ENCODE results near the gene SNAPC2. TPM values are rescaled to one million over a fixed set of nuclear protein-coding genes. Genes with fewer than 3 reads are reported as not detected.
A peak's percentile ranks its signal among the peaks of the same experiment; 100 is the strongest.
"Not testable (repeated sequence)": the region's sequence is repeated elsewhere in the genome, so short reads cannot be mapped to it uniquely, and the experiment has no call there.

SNAPC2 gene
- total RNA-seq, 4 donors from 2014 or later = 29.5 to 37.7 (median 33.4) TPM

- H3K27me3 ChIP-seq = peaks cover 50% of the 10 kb centered on the region
- H3K9me3 ChIP-seq = no peaks in the 10 kb centered on the region
- H3K4me1 ChIP-seq = peaks cover 0 to 63% (median 43%) of the 10 kb centered on the region in 3 donors
- peak overlapping the region; percentile 3 to 53 for H3K4me3 ChIP-seq
- ATAC-seq = no peak
- H3K27ac ChIP-seq = peak overlapping the region in 3 of 4 donors; percentile 85 to 97 (median 94)
- WGBS, 2 donors (ENCODE audit: low coverage in 1 of 2) = 20% methylated on average over 1 of the region's 71 CpGs; no CpG with 5 or more reads in 1 of the 2 donors
- peaks cover 0 to 25% of the 10 kb centered on the region in 2 donors for H3K36me3 ChIP-seq
- peak in 1 of 2 donors; percentile 40 for TF ChIP-seq POLR2A (IDR thresholded peaks at IDR 0.05)
- peak in 3 of 4 experiments; percentile 65 to 82 (median 65) for TF ChIP-seq CTCF (IDR thresholded peaks at IDR 0.05)
- no peak for TF ChIP-seq POLR2AphosphoS5 (IDR thresholded peaks at IDR 0.05)
These were observed 2.7 kb upstream of the SNAPC2 start for GRCh38 chr19:7917267-7918061.

GRCh38 chr19:7918062-7918614 is 2.0 kb upstream of the SNAPC2 start:
- WGBS, 2 donors (ENCODE audit: low coverage in 1 of 2) = 32 to 40% methylated on average over 5 to 18 of the region's 29 CpGs
- Histone ChIP-seq H3K27me3 (peaks cover 50% of the 10 kb centered on the region), H3K36me3 (peaks cover 0 to 25% of the 10 kb centered on the region in 2 donors), H3K4me3 (peak overlapping the region in 1 of 2 donors; percentile 53), H3K4me1 (peaks cover 0 to 70% (median 45%) of the 10 kb centered on the region in 3 donors), H3K27ac (peak overlapping the region in 3 of 4 donors; percentile 94 to 97 (median 94))
- not testable (repeated sequence) for ATAC-seq, H3K9me3 ChIP-seq

- Histone ChIP-seq H3K4me3 (peak overlapping the region in 1 of 2 donors; percentile 64), H3K9me3 (no peaks in the 10 kb centered on the region), H3K27me3 (peaks cover 50% of the 10 kb centered on the region), H3K27ac (peak overlapping the region in 3 of 4 donors; percentile 94 to 97 (median 94)), H3K4me1 (peaks cover 0 to 77% (median 45%) of the 10 kb centered on the region in 3 donors), H3K36me3 (peaks cover 0 to 20% of the 10 kb centered on the region in 2 donors)
- TF ChIP-seq EP300 (IDR thresholded peaks at IDR 0.05) = no peak
- no peak for TF ChIP-seq POLR2AphosphoS5 (IDR thresholded peaks at IDR 0.05)
- no peak for TF ChIP-seq CTCF (IDR thresholded peaks at IDR 0.05)
- no peak for TF ChIP-seq POLR2A (IDR thresholded peaks at IDR 0.05)
- 57 to 61% methylated on average over 2 to 8 of the region's 42 CpGs for WGBS, 2 donors (ENCODE audit: low coverage in 1 of 2)
- no peak for ATAC-seq
These were observed 1.3 kb upstream of the SNAPC2 start for GRCh38 chr19:7918615-7919421.

GRCh38 chr19:7920519-7921301 is 572 bp downstream of the SNAPC2 start:
- Histone ChIP-seq H3K36me3 (peaks cover 0 to 19% of the 10 kb centered on the region in 2 donors), H3K4me3 (peak overlapping the region; percentile 57 to 64), H3K27me3 (peaks cover 33% of the 10 kb centered on the region), H3K27ac (peak overlapping the region; percentile 66 to 97 (median 94)), H3K4me1 (peaks cover 0 to 93% (median 58%) of the 10 kb centered on the region in 3 donors), H3K9me3 (no peaks in the 10 kb centered on the region)
- peak; percentile 74 for TF ChIP-seq POLR2AphosphoS5 (IDR thresholded peaks at IDR 0.05)
- no peak for TF ChIP-seq EP300 (IDR thresholded peaks at IDR 0.05)
- TF ChIP-seq POLR2A (IDR thresholded peaks at IDR 0.05) = peak; percentile 28 to 59
- ATAC-seq = peak; percentile 77
- WGBS, 2 donors (ENCODE audit: low coverage in 1 of 2) = 0% methylated on average over 16 to 19 of the region's 62 CpGs

- ATAC-seq = no peak
- 33% methylated on average over 3 of the region's 17 CpGs; no CpG with 5 or more reads in 1 of the 2 donors for WGBS, 2 donors (ENCODE audit: low coverage in 1 of 2)
- peaks cover 0 to 90% (median 55%) of the 10 kb centered on the region in 3 donors for H3K4me1 ChIP-seq
These were observed 1.3 kb downstream of the SNAPC2 start for GRCh38 chr19:7921302-7921966.

More at GRCh38 chr19:7921302-7921966, 1.3 kb downstream of the SNAPC2 start:
- no peak for TF ChIP-seq CTCF (IDR thresholded peaks at IDR 0.05)
- TF ChIP-seq POLR2A (IDR thresholded peaks at IDR 0.05) = no peak
- TF ChIP-seq EP300 (IDR thresholded peaks at IDR 0.05) = no peak
- no peak for TF ChIP-seq POLR2AphosphoS5 (IDR thresholded peaks at IDR 0.05)
- H3K27ac ChIP-seq = peak overlapping the region; percentile 66 to 97 (median 94)
- no peaks in the 10 kb centered on the region for H3K9me3 ChIP-seq
- peak overlapping the region; percentile 34 to 64 for H3K4me3 ChIP-seq
- peaks cover 26% of the 10 kb centered on the region for H3K27me3 ChIP-seq
- peaks cover 0 to 19% of the 10 kb centered on the region in 2 donors for H3K36me3 ChIP-seq

Data from gastroesophageal sphincter (tissue), 4 donors.